T-helper 2 cell treated with Interferon-gamma antibody and Interleukin-4, amounts not matched to agents 100 ng/mL and 5 ng/mL, for 36 hours (primary cell): ENCODE results near the gene PON2. TPM values are rescaled to one million over a fixed set of nuclear protein-coding genes. Genes with fewer than 3 reads are reported as not detected.

Experiments used
- intact Hi-C: fragments of 100-400 bp; cut with micrococcal nuclease; formaldehyde crosslinking; loops from one replicate; pipeline ENCODE4 v1.15.1; 2023
- total RNA-seq: library from RNA; stranded (reverse); gene quantifications from 2 replicates; pipeline ENCODE4 v1.2.3, GENCODE V29; 2022

The PON2 gene
- total RNA-seq, 1 donor from 2014 or later = 13.8 TPM

GRCh38 chr7:95357623-95358022, 77.2 kb downstream of the PON2 start:
- intact Hi-C loops = no loop called here

Other genes starting within 250 kb of the PON2 start
- gene PON1, start 110.5 kb downstream of the PON2 start, total RNA-seq = not detected in 2 replicates
- gene PON3, start 38.7 kb downstream of the PON2 start, total RNA-seq = 0.25 TPM in 1 of 2 replicates, not detected in the other
- not detected in 2 replicates for gene ASB4, start 50.9 kb upstream of the PON2 start, total RNA-seq
- gene PDK4, start 161.5 kb upstream of the PON2 start, total RNA-seq = not detected in 2 replicates